ENCODE data around the gene LAMP1. TPM values are rescaled to one million over a fixed set of nuclear protein-coding genes. Genes with fewer than 3 reads are reported as not detected.

LAMP1 gene
- total and polyA plus RNA-seq, 2 of the 4 experiments (the other 2 are of a cell fraction) = 60.6 to 229 TPM

DNA sequence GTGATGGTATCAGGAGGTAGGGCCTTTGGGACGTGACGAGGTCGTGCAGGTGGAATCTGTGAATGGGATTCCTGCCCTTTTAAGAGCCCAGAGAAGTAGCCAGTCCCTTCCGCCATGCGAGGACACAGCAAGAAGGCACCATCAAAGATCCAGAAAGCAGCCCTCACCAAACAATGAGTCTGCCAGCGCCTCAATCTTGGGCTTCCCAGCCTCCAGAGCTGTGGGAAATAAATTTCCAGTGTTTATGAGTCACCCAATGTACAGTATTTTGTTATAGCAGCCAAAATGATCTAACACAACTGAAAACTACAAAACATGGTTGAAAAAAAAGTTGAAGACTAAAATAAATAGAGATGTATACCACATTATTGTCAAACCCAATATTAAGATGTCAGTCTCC is 16.9 kb upstream of the LAMP1 start:
- no peak overlapping the region for H3K4me2 ChIP-seq (ENCODE audit: low read depth, low read length)
- intact Hi-C loops (cut with micrococcal nuclease) = no loop called here
- no peak overlapping the region for H3K56ac ChIP-seq (ENCODE audit: extremely low read depth, insufficient read depth, low read length)
- H3K4me3 ChIP-seq (ENCODE audit: insufficient read depth, low read depth, low read length) = no peak overlapping the region
- H3K9ac ChIP-seq (ENCODE audit: low read depth, low read length) = no peak overlapping the region
- ChIA-PET POLR2A (ENCODE audit: unreplicated experiment) (no interaction called here), CTCF (interaction anchor here (0.6 kb wide), 1 partner anchor 9 kb away, joined by 4 read pairs; no protein-coding TSS in a partner anchor)
- no peak overlapping the region for H3K23ac ChIP-seq (ENCODE audit: low read depth, low read length)
- no peak overlapping the region for H3K18ac ChIP-seq (ENCODE audit: low read depth, low read length)
- in situ Hi-C loops (cut with MboI; ENCODE audit: low sequenced_read_pairs) = no loop called here
- no peak overlapping the region for H2AK5ac ChIP-seq (ENCODE audit: low read depth, low read length)
- WGBS, 2 experiments (ENCODE audit: extremely low coverage in 2 of 2, insufficient read length in 1 of 2) = no CpG with 5 or more reads among the region's 6 CpGs
- no peaks in the 10 kb centered on the region; the same call in 1 of the 2 replicates for H3K4me1 ChIP-seq (ENCODE audit: control insufficient read depth, insufficient read depth, low read length)
- no peak overlapping the region for H2BK15ac ChIP-seq (ENCODE audit: low read depth, low read length)
- no peak overlapping the region for H4K8ac ChIP-seq (ENCODE audit: low read depth in 2 of 2, low read length in 2 of 2)
- no peak overlapping the region for H2BK5ac ChIP-seq (ENCODE audit: low read depth, low read length, poor library complexity, severe bottlenecking)
- no peaks in the 10 kb centered on the region for H3K36me3 ChIP-seq (ENCODE audit: control insufficient read depth, insufficient read depth, low read length)
- no peak overlapping the region for H3K14ac ChIP-seq (replicated peaks; ENCODE audit: low read depth, low read length)
- no peak overlapping the region for H2BK120ac ChIP-seq (ENCODE audit: low read depth, low read length)
- no peak overlapping the region for H3K4ac ChIP-seq (ENCODE audit: low read depth, low read length)
- no peak for ATAC-seq (ENCODE audit: low read depth)
- no peak overlapping the region for H4K91ac ChIP-seq (ENCODE audit: insufficient read depth, low read depth, low read length)
- dilution Hi-C loops (cut with HindIII; ENCODE audit: low sequenced_read_pairs, unreplicated experiment) = no loop called here
- no TSS peak for BruUV-seq (replicated peaks)
- H3K27me3 ChIP-seq (ENCODE audit: control insufficient read depth, insufficient read depth, low read length) = peaks cover 6% of the 10 kb centered on the region; the same call in 1 of the 2 replicates
- DNase-seq = no peak
- H3K9me1 ChIP-seq (ENCODE audit: insufficient read depth, low read length) = no peaks in the 10 kb centered on the region
- no peak overlapping the region for H4K5ac ChIP-seq (ENCODE audit: low read depth, low read length)
- H3K27ac ChIP-seq (ENCODE audit: insufficient read depth, low read length) = no peak overlapping the region
- no peak for TF ChIP-seq NFE2L2 (IDR thresholded peaks at IDR 0.05; ENCODE audit: low read depth, low read length)
- TF ChIP-seq RCOR1 (IDR thresholded peaks at IDR 0.05; ENCODE audit: insufficient replicate concordance, low read length) = no peak
- TF ChIP-seq POLR2A (IDR thresholded peaks at IDR 0.05; ENCODE audit: low read depth, low read length) = no peak
- TF ChIP-seq, protein P1, sequence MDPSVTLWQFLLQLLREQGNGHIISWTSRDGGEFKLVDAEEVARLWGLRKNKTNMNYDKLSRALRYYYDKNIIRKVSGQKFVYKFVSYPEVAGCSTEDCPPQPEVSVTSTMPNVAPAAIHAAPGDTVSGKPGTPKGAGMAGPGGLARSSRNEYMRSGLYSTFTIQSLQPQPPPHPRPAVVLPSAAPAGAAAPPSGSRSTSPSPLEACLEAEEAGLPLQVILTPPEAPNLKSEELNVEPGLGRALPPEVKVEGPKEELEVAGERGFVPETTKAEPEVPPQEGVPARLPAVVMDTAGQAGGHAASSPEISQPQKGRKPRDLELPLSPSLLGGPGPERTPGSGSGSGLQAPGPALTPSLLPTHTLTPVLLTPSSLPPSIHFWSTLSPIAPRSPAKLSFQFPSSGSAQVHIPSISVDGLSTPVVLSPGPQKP (IDR thresholded peaks at IDR 0.05; ENCODE audit: borderline replicate concordance, low read depth, low read length) = no peak
- no peak for TF ChIP-seq MAZ (IDR thresholded peaks at IDR 0.05; ENCODE audit: borderline replicate concordance, low read depth, low read length)
- TF ChIP-seq SMC3 (IDR thresholded peaks at IDR 0.05; ENCODE audit: low read depth, low read length) = no peak
- TF ChIP-seq CHD1 (IDR thresholded peaks at IDR 0.05; ENCODE audit: low read depth, low read length) = no peak
- no peak for TF ChIP-seq BHLHE40 (IDR thresholded peaks at IDR 0.05; ENCODE audit: low read depth, low read length)
- H3K79me1 ChIP-seq (ENCODE audit: low read depth in 1 of 2, low read length in 2 of 2) = no peaks in the 10 kb centered on the region
- no peaks in the 10 kb centered on the region for H4K20me1 ChIP-seq (ENCODE audit: insufficient read depth, low read length)
- no peak overlapping the region for H2AK9ac ChIP-seq (replicated peaks; ENCODE audit: low read depth, low read length, poor library complexity)
- H2BK20ac ChIP-seq (ENCODE audit: low read depth, low read length) = no peak overlapping the region
- no peak overlapping the region for H2AFZ ChIP-seq (replicated peaks; ENCODE audit: low read length, poor library complexity)
- H3K9me3 ChIP-seq (ENCODE audit: control insufficient read depth, insufficient read depth, low read length) = no peaks in the 10 kb centered on the region
